HG03439 (cell line): Measurements from ENCODE around the gene HNRNPA3.
"Not testable (repeated sequence)": the region's sequence is repeated elsewhere in the genome, so short reads cannot be mapped to it uniquely, and the experiment has no call there.

Experiments
- ATAC-seq: cut with Tn5 transposase; IDR thresholded peaks from one replicate; pipeline ENCODE4 v1.9.1; 2021; ENCODE audit warnings: mild to moderate bottlenecking, moderate library complexity; ENCODE audit not compliant: unreplicated experiment

The HNRNPA3 gene

GRCh38 chr2:177232098-177232704 lies 19.6 kb downstream of the HNRNPA3 start:
- no peak for ATAC-seq

- ATAC-seq: no peak
Measured at GRCh38 chr2:177234267-177234666, 21.7 kb downstream of the HNRNPA3 start.

GRCh38 chr2:177235855-177236437 lies 23.4 kb downstream of the HNRNPA3 start:
- ATAC-seq: no peak

GRCh38 chr2:177237932-177238331 lies 25.3 kb downstream of the HNRNPA3 start:
- no peak for ATAC-seq

GRCh38 chr2:177239053-177239452 lies 26.5 kb downstream of the HNRNPA3 start:
- ATAC-seq: no peak

- no peak for ATAC-seq
Measured at GRCh38 chr2:177239932-177240630, 27.5 kb downstream of the HNRNPA3 start.

GRCh38 chr2:177241711-177242120 lies 29.1 kb downstream of the HNRNPA3 start:
- no peak for ATAC-seq

- ATAC-seq: no peak
Measured at GRCh38 chr2:177242121-177242987, 29.8 kb downstream of the HNRNPA3 start.

GRCh38 chr2:177243073-177243472 lies 30.5 kb downstream of the HNRNPA3 start:
- ATAC-seq: no peak

- ATAC-seq: no peak
Measured at GRCh38 chr2:177243476-177243875, 30.9 kb downstream of the HNRNPA3 start.

GRCh38 chr2:177244244-177244771 lies 31.7 kb downstream of the HNRNPA3 start:
- ATAC-seq: no peak

GRCh38 chr2:177245010-177245422 lies 32.4 kb downstream of the HNRNPA3 start:
- no peak for ATAC-seq

GRCh38 chr2:177246000-177246399 lies 33.4 kb downstream of the HNRNPA3 start:
- ATAC-seq: no peak

GRCh38 chr2:177246523-177247030 lies 34.0 kb downstream of the HNRNPA3 start:
- not testable (repeated sequence) for ATAC-seq

GRCh38 chr2:177247693-177248262 lies 35.2 kb downstream of the HNRNPA3 start:
- no peak for ATAC-seq

- no peak for ATAC-seq
Measured at GRCh38 chr2:177249038-177249437, 36.4 kb downstream of the HNRNPA3 start.

- no peak for ATAC-seq
Measured at GRCh38 chr2:177250461-177250860, 37.9 kb downstream of the HNRNPA3 start.

GRCh38 chr2:177251165-177251542 lies 38.6 kb downstream of the HNRNPA3 start:
- ATAC-seq: no peak

GRCh38 chr2:177252808-177253531 lies 40.4 kb downstream of the HNRNPA3 start:
- ATAC-seq: no peak

GRCh38 chr2:177253704-177254103 lies 41.1 kb downstream of the HNRNPA3 start:
- no peak for ATAC-seq
